Stimulated activated CD8-positive, alpha-beta memory T cell treated with anti-CD3 and anti-CD28 coated beads, Interleukin-2, amount 100 ng/mL, for 48 hours (primary cell): Measurements from ENCODE around the gene SHOX.
"Not testable (repeated sequence)": the region's sequence is repeated elsewhere in the genome, so short reads cannot be mapped to it uniquely, and the experiment has no call there.

Experiments used
- DNase-seq, 2 donors: peaks; one replicate each; pipeline ENCODE4 v3.0.0-alpha.2; 2020; ENCODE audit warnings: low read depth in 2 of 2

Gene SHOX

GRCh38 chrX:637660-638481 is 7.3 kb downstream of the SHOX start:
- no peak for DNase-seq

GRCh38 chrX:638482-639131 is 8.0 kb downstream of the SHOX start:
- DNase-seq = no peak

GRCh38 chrX:639151-639550 is 8.6 kb downstream of the SHOX start:
- DNase-seq = no peak

GRCh38 chrX:640641-641040 is 10.1 kb downstream of the SHOX start:
- no peak for DNase-seq

- no peak for DNase-seq
These were observed 11.3 kb downstream of the SHOX start for GRCh38 chrX:641671-642435.

- DNase-seq = no peak
These were observed 12.0 kb downstream of the SHOX start for GRCh38 chrX:642436-643240.

- DNase-seq = no peak
These were observed 12.6 kb downstream of the SHOX start for GRCh38 chrX:643241-643595.

GRCh38 chrX:643911-644303 is 13.3 kb downstream of the SHOX start:
- no peak for DNase-seq

- no peak for DNase-seq
These were observed 14.0 kb downstream of the SHOX start for GRCh38 chrX:644304-645281.

- DNase-seq = no peak
These were observed 15.6 kb downstream of the SHOX start for GRCh38 chrX:646228-646495.

GRCh38 chrX:646796-647195 is 16.2 kb downstream of the SHOX start:
- DNase-seq = no peak

- no peak for DNase-seq
These were observed 18.6 kb downstream of the SHOX start for GRCh38 chrX:649166-649565.

GRCh38 chrX:650324-650723 is 19.7 kb downstream of the SHOX start:
- no peak for DNase-seq

GRCh38 chrX:650811-651210 is 20.2 kb downstream of the SHOX start:
- DNase-seq = no peak

- not testable (repeated sequence) for DNase-seq
These were observed 21.3 kb downstream of the SHOX start for GRCh38 chrX:651922-652321.

- DNase-seq = no peak
These were observed 21.8 kb downstream of the SHOX start for GRCh38 chrX:652341-652741.

GRCh38 chrX:653306-653705 is 22.7 kb downstream of the SHOX start:
- no peak for DNase-seq

- DNase-seq = no peak
These were observed 30.6 kb downstream of the SHOX start for GRCh38 chrX:661154-661553.

- DNase-seq = no peak
These were observed 31.5 kb downstream of the SHOX start for GRCh38 chrX:662126-662525.

GRCh38 chrX:663841-664240 is 33.2 kb downstream of the SHOX start:
- DNase-seq = no peak
